ENCODE results near the gene UNC50.

- no peak for TF ChIP-seq CTCF (IDR thresholded peaks at IDR 0.05)
- TF ChIP-seq EZH2 (IDR thresholded peaks at IDR 0.05): no peak
Measured at GRCh38 chr2:98614024-98614739, 5.8 kb downstream of the UNC50 start.
